ENCODE measurements around the gene RNF19B. TPM values are rescaled to one million over a fixed set of nuclear protein-coding genes. Genes with fewer than 3 reads are reported as not detected.

RNF19B gene
- total RNA-seq, 3 donors from 2014 or later (not counting 1 experiment from before 2014, with no cell fraction given): 44.2 to 110 (median 54.3) TPM

GRCh38 chr1:32902535-32902920 lies 62.1 kb downstream of the RNF19B start:
- no peak overlapping the region for H3K27ac Mint-ChIP-seq

GRCh38 chr1:32901823-32902534 lies 62.6 kb downstream of the RNF19B start:
- Mint-ChIP-seq H3K27ac (no peak overlapping the region), H3K36me3 (no peaks in the 10 kb centered on the region), H3K9me3 (no peaks in the 10 kb centered on the region), H3K4me1 (peaks cover 4 to 10% of the 10 kb centered on the region in 2 donors), H3K27me3 (ENCODE audit: low read depth in 2 of 2) (peaks cover 26 to 32% of the 10 kb centered on the region in 2 donors), H3K4me3 (peak overlapping the region; percentile 86)
- Histone ChIP-seq H3K27me3 (ENCODE audit: control insufficient read depth, insufficient read depth, low read length) (peaks cover 28% of the 10 kb centered on the region), H3K4me3 (ENCODE audit: low read length) (no peak overlapping the region), H3K9me3 (ENCODE audit: control insufficient read depth, insufficient read depth, low read length) (no peaks in the 10 kb centered on the region), H3K27ac (ENCODE audit: low read length) (no peak overlapping the region), H3K4me1 (ENCODE audit: control insufficient read depth, insufficient read depth, low read length) (peaks cover 11% of the 10 kb centered on the region), H3K36me3 (ENCODE audit: control insufficient read depth, insufficient read depth, low read length) (no peaks in the 10 kb centered on the region)
- intact Hi-C loops (cut with micrococcal nuclease): no loop called here
- ATAC-seq: no peak
- no peak for TF ChIP-seq CTCF (IDR thresholded peaks at IDR 0.05)
- 53% methylated on average over 21 of the region's 24 CpGs for WGBS (ENCODE audit: insufficient coverage)
- DNase-seq: no peak

More at GRCh38 chr1:32902535-32902920, 62.1 kb downstream of the RNF19B start:
- ATAC-seq: no peak
- H3K27ac ChIP-seq (ENCODE audit: low read length): no peak overlapping the region
- no peaks in the 10 kb centered on the region for H3K36me3 ChIP-seq (ENCODE audit: control insufficient read depth, insufficient read depth, low read length)
- no peak for DNase-seq
- Mint-ChIP-seq H3K9me3 (no peaks in the 10 kb centered on the region), H3K27me3 (ENCODE audit: low read depth in 2 of 2) (peaks cover 26 to 30% of the 10 kb centered on the region in 2 donors), H3K4me1 (peaks cover 4 to 10% of the 10 kb centered on the region in 2 donors), H3K4me3 (peak overlapping the region; percentile 71), H3K36me3 (no peaks in the 10 kb centered on the region)
- WGBS (ENCODE audit: insufficient coverage): 73% methylated on average over 6 of the region's 6 CpGs
- TF ChIP-seq CTCF (IDR thresholded peaks at IDR 0.05): no peak
- no peaks in the 10 kb centered on the region for H3K9me3 ChIP-seq (ENCODE audit: control insufficient read depth, insufficient read depth, low read length)
- H3K27me3 ChIP-seq (ENCODE audit: control insufficient read depth, insufficient read depth, low read length): peaks cover 28% of the 10 kb centered on the region
- intact Hi-C loops (cut with micrococcal nuclease): no loop called here
- no peak overlapping the region for H3K4me3 ChIP-seq (ENCODE audit: low read length)
- peaks cover 11% of the 10 kb centered on the region for H3K4me1 ChIP-seq (ENCODE audit: control insufficient read depth, insufficient read depth, low read length)

- Histone ChIP-seq H3K27ac (ENCODE audit: low read length) (no peak within 1 kb of the TSS), H3K36me3 (ENCODE audit: control insufficient read depth, insufficient read depth, low read length) (no peaks in the 10 kb centered on the region), H3K4me3 (ENCODE audit: low read length) (no peak within 1 kb of the TSS), H3K9me3 (ENCODE audit: control insufficient read depth, insufficient read depth, low read length) (no peaks in the 10 kb centered on the region), H3K27me3 (ENCODE audit: control insufficient read depth, insufficient read depth, low read length) (peaks cover 28% of the 10 kb centered on the region), H3K4me1 (ENCODE audit: control insufficient read depth, insufficient read depth, low read length) (peaks cover 11% of the 10 kb centered on the region)
- H3K27me3 Mint-ChIP-seq (ENCODE audit: low read depth in 2 of 2): peaks cover 32 to 36% of the 10 kb centered on the region in 2 donors
- H3K36me3 Mint-ChIP-seq: no peaks in the 10 kb centered on the region
- intact Hi-C loops (cut with micrococcal nuclease): no loop called here
- peak in 1 of 2 donors; percentile 29 for DNase-seq
- peak; percentile 48 to 86 (median 77) for ATAC-seq
- H3K4me3 Mint-ChIP-seq: peak within 1 kb of the TSS; percentile 86
- H3K9me3 Mint-ChIP-seq: no peaks in the 10 kb centered on the region
- WGBS (ENCODE audit: insufficient coverage): 2% methylated on average over 92 of the region's 92 CpGs
- H3K27ac Mint-ChIP-seq: no peak within 1 kb of the TSS
- no peak for TF ChIP-seq CTCF (IDR thresholded peaks at IDR 0.05)
- H3K4me1 Mint-ChIP-seq: peaks cover 4 to 10% of the 10 kb centered on the region in 2 donors
These were observed 63.4 kb downstream of the RNF19B start, which contains the start of gene TMEM54 for GRCh38 chr1:32900956-32901822. Gene TMEM54 (minus strand): TSS chr1:32901389. CDS start chr1:32901238, 151 bp downstream.

Measured in natural killer cell (primary cell).